ENCODE data around the gene PLSCR1.

DNA sequence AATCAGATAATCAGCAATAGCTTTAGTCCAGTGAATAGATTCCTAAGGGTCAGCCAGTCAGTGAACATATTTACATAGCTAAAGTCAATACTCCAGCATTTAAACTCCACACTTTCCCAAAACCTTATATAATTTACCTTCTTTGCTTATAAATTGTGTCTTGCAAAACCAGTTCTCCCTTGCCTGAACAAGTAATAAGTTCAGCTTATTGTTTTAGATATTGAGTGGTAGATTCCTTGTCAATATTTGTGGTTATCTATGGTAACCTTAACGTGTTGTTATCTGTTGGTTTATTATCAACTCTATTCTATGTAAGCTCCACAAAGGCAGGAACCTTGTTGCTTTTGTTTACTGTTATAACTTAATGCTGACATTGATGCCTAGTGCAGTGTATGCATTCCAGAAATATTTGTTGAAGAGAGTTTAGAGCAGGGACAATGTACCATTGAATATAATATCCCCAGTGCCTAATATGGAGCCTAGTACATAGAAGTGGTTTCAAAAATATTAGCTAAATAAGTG lies 36.7 kb upstream of the PLSCR1 start:
- TF ChIP-seq POLR2A (IDR thresholded peaks at IDR 0.05; ENCODE audit: low read length) (no peak), GATA1 (IDR thresholded peaks at IDR 0.05; ENCODE audit: low read depth, low read length) (no peak)
